ENCODE results near the gene ACAP3.

The ACAP3 gene

DNA sequence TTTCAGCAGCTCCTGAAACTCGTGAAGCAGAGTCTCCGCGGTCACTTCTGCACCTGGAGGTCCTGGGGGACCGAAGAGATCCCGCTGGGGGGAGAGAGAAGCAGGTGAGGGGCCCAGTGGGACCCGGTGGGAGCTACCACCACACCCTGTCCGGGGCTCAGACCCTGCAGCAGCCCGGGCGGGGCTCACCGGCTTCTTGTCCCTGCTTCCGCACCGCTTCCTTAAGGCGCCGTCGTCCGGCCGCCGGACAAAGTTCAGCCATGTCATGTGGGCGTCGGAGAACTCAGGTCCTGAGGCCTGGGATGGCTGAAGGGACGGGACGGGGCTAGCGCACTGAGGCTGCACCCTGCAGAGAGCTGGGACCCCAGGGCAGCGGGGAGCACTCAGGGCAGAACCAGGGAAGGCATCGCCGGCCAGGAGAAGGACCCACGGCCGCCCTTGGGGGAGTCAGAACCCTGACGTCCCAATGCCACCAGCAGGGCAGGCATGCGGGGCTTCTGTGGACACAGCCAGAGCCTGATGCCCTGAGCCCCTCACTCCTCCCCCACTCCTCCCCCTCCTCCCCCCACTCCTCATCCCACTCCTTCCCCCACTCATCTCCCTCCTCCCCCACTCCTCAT, 63.4 kb downstream of the ACAP3 start:
- no peak for DNase-seq (ENCODE audit: low read depth)

DNA sequence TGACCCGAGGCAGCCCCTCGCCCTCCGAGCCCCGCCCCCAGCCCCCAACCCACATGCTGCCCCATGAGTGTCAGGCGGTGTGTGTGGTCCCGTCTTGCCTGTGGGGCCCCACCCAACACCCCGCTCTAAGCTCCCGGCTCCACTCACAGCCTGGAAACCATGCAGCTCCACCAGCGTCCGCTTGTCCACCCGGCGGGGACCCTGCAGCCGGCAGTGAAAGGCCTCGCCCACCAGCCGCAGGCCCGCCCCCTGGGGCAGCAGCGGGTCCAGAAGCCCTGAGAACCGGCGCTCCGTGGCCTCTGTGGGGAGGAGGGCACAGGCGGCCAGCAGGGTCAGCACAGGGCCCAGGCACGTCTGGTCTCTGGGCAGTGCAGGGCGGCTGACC, 63.9 kb downstream of the ACAP3 start:
- no peak for DNase-seq (ENCODE audit: low read depth)

DNA sequence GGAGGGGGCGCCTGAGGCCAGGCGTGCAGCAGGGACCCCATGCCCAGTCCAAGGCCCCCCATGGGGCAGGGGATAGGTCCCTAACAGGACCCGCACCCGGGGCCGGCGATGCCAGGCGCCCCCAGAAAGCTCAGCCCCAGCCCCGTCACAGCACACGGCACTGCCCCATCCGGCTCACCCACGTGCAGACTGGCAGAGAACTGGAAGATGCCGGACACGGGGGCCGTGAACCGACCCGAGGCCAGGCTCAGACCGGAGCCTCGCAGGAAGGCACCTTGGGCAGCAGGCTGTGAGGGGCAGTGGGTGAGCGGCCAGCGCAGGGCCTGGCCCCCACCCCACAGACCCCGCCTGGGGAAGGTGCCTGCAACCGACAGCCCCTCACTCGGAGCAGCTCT, 64.5 kb downstream of the ACAP3 start:
- DNase-seq (ENCODE audit: low read depth) = no peak

DNA sequence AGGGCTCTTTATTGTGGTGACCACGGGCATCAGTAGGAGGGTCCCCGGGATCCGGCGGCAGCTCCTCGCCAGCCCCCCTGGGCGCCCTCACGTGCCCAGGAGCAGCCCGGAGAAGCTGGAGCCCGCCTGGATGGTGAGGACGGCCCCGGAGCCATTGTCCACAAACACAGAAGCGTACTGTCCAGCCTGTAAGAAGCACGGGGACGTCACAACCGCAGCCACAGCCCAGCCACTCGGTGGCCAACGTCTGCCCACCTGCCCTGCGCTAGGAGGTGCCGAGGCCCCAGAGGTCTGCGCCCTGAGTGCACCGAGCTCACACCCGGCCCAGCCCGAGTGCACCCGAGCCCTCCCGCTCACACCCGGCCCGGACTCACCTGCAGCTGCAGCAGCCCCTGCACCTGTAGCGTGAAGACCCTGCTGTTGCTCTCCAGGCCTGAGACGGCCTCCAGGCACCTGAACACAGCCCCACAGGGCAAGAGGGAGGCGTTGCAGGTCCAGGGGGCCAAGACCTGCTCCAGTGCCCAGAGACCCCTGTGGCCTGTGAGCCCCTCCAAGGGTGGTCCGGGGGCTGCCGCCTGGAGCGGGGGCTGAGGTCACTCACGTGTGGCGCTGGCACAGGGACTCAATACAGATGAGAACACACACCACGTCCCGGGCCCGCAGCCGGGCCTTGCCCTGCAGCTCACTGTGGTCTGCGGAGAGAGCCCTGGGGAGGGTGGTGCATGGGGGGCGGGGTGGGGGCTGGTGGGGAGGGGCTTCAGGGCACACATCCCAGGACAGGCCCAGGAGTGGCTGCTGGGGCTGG, 65.1 kb downstream of the ACAP3 start:
- no peak for DNase-seq (ENCODE audit: low read depth)

All from fibroblast of the conjunctiva (primary cell).